ENCODE data around the gene CNTN5. TPM values are rescaled to one million over a fixed set of nuclear protein-coding genes. Genes with fewer than 3 reads are reported as not detected.

CNTN5 gene
- polyA plus RNA-seq, 1 donor from 2014 or later: 1.1 TPM

- no peak for TF ChIP-seq CTCF (IDR thresholded peaks at IDR 0.05; ENCODE audit: poor library complexity, severe bottlenecking)
- no peak for TF ChIP-seq SMC3 (conservative IDR thresholded peaks at IDR 0.05; ENCODE audit: poor library complexity)
- no peak for TF ChIP-seq EP300 (conservative IDR thresholded peaks at IDR 0.05; ENCODE audit: poor library complexity, severe bottlenecking)
- TF ChIP-seq REST (IDR thresholded peaks at IDR 0.05; ENCODE audit: borderline replicate concordance): no peak
- TF ChIP-seq EZH2 (IDR thresholded peaks at IDR 0.05; ENCODE audit: borderline replicate concordance, insufficient read depth, low read length, poor library complexity, severe bottlenecking): no peak
- no peak for TF ChIP-seq POLR2AphosphoS5 (IDR thresholded peaks at IDR 0.05)
- no peak for TF ChIP-seq TAF1 (IDR thresholded peaks at IDR 0.05; ENCODE audit: low read depth)
- TF ChIP-seq MXI1 (conservative IDR thresholded peaks at IDR 0.05; ENCODE audit: poor library complexity, severe bottlenecking): no peak
- TF ChIP-seq RAD21 (conservative IDR thresholded peaks at IDR 0.05): no peak
- Histone ChIP-seq H3F3A (ENCODE audit: insufficient read depth, low read length, poor library complexity, severe bottlenecking) (no peaks in the 10 kb centered on the region), H3K9ac (ENCODE audit: low read length) (no peak overlapping the region), H3K4me3 (ENCODE audit: low read length) (no peak overlapping the region), H4K20me1 (ENCODE audit: insufficient read depth) (no peaks in the 10 kb centered on the region), H3K9me3 (ENCODE audit: low read length) (no peaks in the 10 kb centered on the region), H3K27ac (ENCODE audit: low read length) (no peak overlapping the region), H3K36me3 (ENCODE audit: insufficient read depth, low read length) (no peaks in the 10 kb centered on the region), H2AFZ (ENCODE audit: low read depth, low read length) (no peak overlapping the region), H3K79me2 (replicated peaks; ENCODE audit: insufficient read depth, low read length) (no peaks in the 10 kb centered on the region), H3K9me2 (ENCODE audit: insufficient read depth, low read length) (no peaks in the 10 kb centered on the region), H3K27me3 (ENCODE audit: insufficient read depth, low read depth, low read length) (no peaks in the 10 kb centered on the region), H3K4me2 (ENCODE audit: low read length) (no peak overlapping the region)
Measured at GRCh38 chr11:99630629-99631028, 609.9 kb downstream of the CNTN5 start.

GRCh38 chr11:99631618-99632017 is 610.9 kb downstream of the CNTN5 start:
- H2AFZ ChIP-seq (ENCODE audit: low read depth, low read length): no peak overlapping the region
- no peaks in the 10 kb centered on the region for H3K9me3 ChIP-seq (ENCODE audit: low read length)

More at GRCh38 chr11:99631618-99632017, 610.9 kb downstream of the CNTN5 start:
- TF ChIP-seq REST (IDR thresholded peaks at IDR 0.05; ENCODE audit: borderline replicate concordance): no peak
- TF ChIP-seq POLR2AphosphoS5 (IDR thresholded peaks at IDR 0.05): no peak
- TF ChIP-seq EP300 (conservative IDR thresholded peaks at IDR 0.05; ENCODE audit: poor library complexity, severe bottlenecking): no peak
- TF ChIP-seq EZH2 (IDR thresholded peaks at IDR 0.05; ENCODE audit: borderline replicate concordance, insufficient read depth, low read length, poor library complexity, severe bottlenecking): no peak
- TF ChIP-seq CTCF (IDR thresholded peaks at IDR 0.05; ENCODE audit: poor library complexity, severe bottlenecking): no peak
- TF ChIP-seq SMC3 (conservative IDR thresholded peaks at IDR 0.05; ENCODE audit: poor library complexity): no peak
- TF ChIP-seq TAF1 (IDR thresholded peaks at IDR 0.05; ENCODE audit: low read depth): no peak
- TF ChIP-seq RAD21 (conservative IDR thresholded peaks at IDR 0.05): no peak
- TF ChIP-seq MXI1 (conservative IDR thresholded peaks at IDR 0.05; ENCODE audit: poor library complexity, severe bottlenecking): no peak
- H3K27ac ChIP-seq (ENCODE audit: low read length): no peak overlapping the region
- H3K9me2 ChIP-seq (ENCODE audit: insufficient read depth, low read length): no peaks in the 10 kb centered on the region
- H3F3A ChIP-seq (ENCODE audit: insufficient read depth, low read length, poor library complexity, severe bottlenecking): no peaks in the 10 kb centered on the region
- H3K4me3 ChIP-seq (ENCODE audit: low read length): no peak overlapping the region
- no peaks in the 10 kb centered on the region for H3K36me3 ChIP-seq (ENCODE audit: insufficient read depth, low read length)
- no peaks in the 10 kb centered on the region for H3K79me2 ChIP-seq (replicated peaks; ENCODE audit: insufficient read depth, low read length)
- no peak overlapping the region for H3K9ac ChIP-seq (ENCODE audit: low read length)
- H4K20me1 ChIP-seq (ENCODE audit: insufficient read depth): no peaks in the 10 kb centered on the region
- H3K4me2 ChIP-seq (ENCODE audit: low read length): no peak overlapping the region
- no peaks in the 10 kb centered on the region for H3K27me3 ChIP-seq (ENCODE audit: insufficient read depth, low read depth, low read length)
